HCT116 (cell line): ENCODE results near the gene APOL3. TPM values are rescaled to one million over a fixed set of nuclear protein-coding genes. Genes with fewer than 3 reads are reported as not detected.

Experiments
- ATAC-seq: fragments of 200-7000 bp; cut with Tn5 transposase; 2 replicates; pipeline ENCODE4 v1.9.1; 2020; ENCODE audit warnings: mild to moderate bottlenecking, moderate library complexity
- BruUV-seq: library from RNA; stranded (reverse); fragments of 400-500 nt; replicated peaks from 2 replicates; lab custom pipeline; 2021; lab: Mats Ljungman, UMichigan
- CTCF ChIA-PET: fragments of 300-600 bp; sonication (Branson Sonifier 250); formaldehyde crosslinking; loops from one replicate; lab custom pipeline; 2021; ENCODE audit warnings: antibody characterized with exemption; lab: Charles Lee
- POLR2A ChIA-PET: fragments of 300-600, 350-600 bp; sonication (Branson Sonifier 250); formaldehyde crosslinking; loops from one replicate; lab custom pipeline; 2021; ENCODE audit warnings: antibody characterized with exemption; lab: Charles Lee
- RAD21 ChIA-PET, 2 experiments: fragments of 300-600 bp; sonication (Branson Sonifier 250); formaldehyde crosslinking; loops; one replicate each; lab custom pipeline; 2023; ENCODE audit warnings: low total read pairs in 2 of 2; ENCODE audit not compliant: uncharacterized antibody in 2 of 2, unreplicated experiment in 2 of 2, low non-redundant PET in 1 of 2; lab: Charles Lee
- DNase-seq: peaks from one replicate; pipeline ENCODE4 v3.0.0-alpha.2; 2010; ENCODE audit warnings: low read depth, low spot score
- H2AFZ ChIP-seq: fragments of 200-600 bp; shearing (Covaris generic), sonication (generic); 2 replicates; pipeline ENCODE4 v1.6.1; 2017; ENCODE audit warnings: low read depth, mixed run types, mixed read lengths, antibody characterized with exemption, low read length; ENCODE audit not compliant: poor library complexity, severe bottlenecking
- H3K27ac ChIP-seq: 2 replicates; pipeline ENCODE4 v1.5.1; 2012; ENCODE audit warnings: low read depth, low read length
- H3K27me3 ChIP-seq: fragments of 200-600 bp; sonication (generic); 2 replicates; pipeline ENCODE4 v1.6.1; 2016; ENCODE audit warnings: mixed run types, low read length, mixed read lengths; ENCODE audit not compliant: insufficient read depth
- H3K36me3 ChIP-seq, 2 experiments: fragments of 200-500 bp in 1 of 2; fragments of 200-600 bp in 1 of 2; sonication (Bioruptor generic) in 1 of 2; sonication (generic) in 1 of 2; 2 replicates each; pipeline versions ENCODE4 v1.5.1 to v1.6.1; 2014 to 2016; ENCODE audit warnings: low read length in 2 of 2, inconsistent platforms in 1 of 2, mixed read lengths in 1 of 2, mixed run types in 1 of 2; ENCODE audit not compliant: insufficient read depth in 2 of 2, control insufficient read depth in 1 of 2
- H3K4me1 ChIP-seq, 2 experiments: fragments of 200-600 bp in 1 of 2; sonication (generic) in 1 of 2; 2 replicates each; pipeline versions ENCODE4 v1.5.1 to v1.6.1; 2012 to 2017; ENCODE audit warnings: low read length in 2 of 2, inconsistent platforms in 1 of 2, mild to moderate bottlenecking in 1 of 2, mixed read lengths in 1 of 2, mixed run types in 1 of 2, moderate library complexity in 1 of 2; ENCODE audit not compliant: insufficient read depth in 2 of 2, control insufficient read depth in 1 of 2
- H3K4me2 ChIP-seq: fragments of 200-600 bp; sonication (generic); 2 replicates; pipeline ENCODE4 v1.6.1; 2017; ENCODE audit warnings: mixed run types, low read length, mixed read lengths
- H3K4me3 ChIP-seq, 2 experiments: fragments of 200-600 bp in 1 of 2; sonication (generic) in 1 of 2; replicated peaks in 1 of 2; 2 replicates each; pipeline ENCODE4 v1.5.1; 2011 to 2016; ENCODE audit warnings: low read length in 2 of 2, control low read depth in 1 of 2, low read depth in 1 of 2, mild to moderate bottlenecking in 1 of 2, mixed read lengths in 1 of 2, mixed run types in 1 of 2
- H3K79me2 ChIP-seq: fragments of 200-600 bp; sonication (generic); 2 replicates; pipeline ENCODE4 v1.6.1; 2017; ENCODE audit warnings: mild to moderate bottlenecking, mixed run types, low read length, moderate library complexity, mixed read lengths; ENCODE audit not compliant: insufficient read depth
- H3K9ac ChIP-seq: fragments of 200-600 bp; sonication (generic); 2 replicates; pipeline ENCODE4 v1.6.1; 2016; ENCODE audit warnings: low read length, mixed read lengths
- H3K9me2 ChIP-seq: fragments of 200-600 bp; sonication (generic), shearing (Covaris generic); 2 replicates; pipeline ENCODE4 v1.6.1; 2017; ENCODE audit warnings: mixed run types, mild to moderate bottlenecking, moderate library complexity; ENCODE audit not compliant: insufficient read depth
- H3K9me3 ChIP-seq, 2 experiments: fragments of 200-500 bp in 1 of 2; fragments of 200-600 bp in 1 of 2; sonication (Bioruptor generic) in 1 of 2; sonication (generic) in 1 of 2; 2 replicates each; pipeline ENCODE4 v1.6.1; 2014 to 2017; ENCODE audit warnings: low read length in 2 of 2, mixed read lengths in 2 of 2, inconsistent platforms in 1 of 2, low read depth in 1 of 2, mild to moderate bottlenecking in 1 of 2, mixed run types in 1 of 2, moderate library complexity in 1 of 2; ENCODE audit not compliant: control insufficient read depth in 1 of 2, insufficient read depth in 1 of 2
- H4K20me1 ChIP-seq: fragments of 200-600 bp; sonication (generic), shearing (Covaris generic); 2 replicates; pipeline ENCODE4 v1.6.1; 2017; ENCODE audit warnings: mixed run types, mild to moderate bottlenecking, moderate library complexity; ENCODE audit not compliant: insufficient read depth
- CBX3 ChIP-seq: IDR thresholded peaks from 2 replicates; pipeline ENCODE4 v1.6.1; 2012; ENCODE audit warnings: low read depth
- EGR1 ChIP-seq: IDR thresholded peaks from 2 replicates; pipeline ENCODE4 v1.6.1; 2012; ENCODE audit warnings: low read depth
- ELF1 ChIP-seq: IDR thresholded peaks from 2 replicates; pipeline ENCODE4 v1.6.1; 2012; ENCODE audit warnings: low read depth, borderline replicate concordance
- FOSL1 ChIP-seq: IDR thresholded peaks from 2 replicates; pipeline ENCODE4 v1.6.1; 2012; ENCODE audit warnings: low read depth
- POLR2AphosphoS5 ChIP-seq: IDR thresholded peaks from 2 replicates; pipeline ENCODE4 v1.6.1; 2011; ENCODE audit warnings: mild to moderate bottlenecking, low read depth, low read length, moderate library complexity
- SP1 ChIP-seq: IDR thresholded peaks from 2 replicates; pipeline ENCODE4 v1.6.1; 2012; ENCODE audit warnings: low read depth
- intact Hi-C: fragments of 100-400 bp; cut with micrococcal nuclease; formaldehyde crosslinking; loops from 2 replicates; pipeline ENCODE4 v1.10.0; 2022
- total RNA-seq: library from RNA; stranded (reverse); gene quantifications from one replicate; pipeline ENCODE4 v1.2.1, GENCODE V29; 2021; ENCODE audit not compliant: unreplicated experiment
- TF ChIP-seq, protein P1 (sequence below): IDR thresholded peaks from 2 replicates; pipeline ENCODE4 v1.6.1; 2012; ENCODE audit warnings: low read depth
- TF ChIP-seq, protein P2 (sequence below): IDR thresholded peaks from 2 replicates; pipeline ENCODE4 v1.6.1; 2011; ENCODE audit warnings: mild to moderate bottlenecking, low read length, moderate library complexity; ENCODE audit not compliant: insufficient replicate concordance; ENCODE audit errors: extremely low read depth

Gene APOL3
- total RNA-seq, 1 experiment from 2014 or later: 0.49 TPM

DNA sequence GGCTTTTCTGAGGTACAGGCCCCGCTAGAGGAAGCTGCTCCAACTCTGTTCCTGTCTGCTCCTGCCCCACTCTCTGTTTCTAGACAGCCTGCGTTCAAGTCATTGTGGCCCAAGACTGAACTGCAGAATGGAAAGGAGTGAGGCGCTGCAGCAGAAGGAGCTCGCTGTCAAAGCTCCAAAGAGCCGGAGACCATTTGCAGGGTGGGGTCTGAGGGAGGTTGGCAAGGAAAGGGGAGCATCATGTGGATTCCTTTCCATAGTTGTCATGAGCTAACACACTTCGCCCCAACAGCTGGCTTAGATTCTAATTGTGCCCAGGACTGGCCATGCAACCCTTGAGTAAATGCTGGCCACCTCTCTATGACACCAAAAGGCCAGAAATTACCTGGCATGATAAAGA is 22.3 kb upstream of the APOL3 start:
- Histone ChIP-seq H3K79me2 (no peaks in the 10 kb centered on the region), H2AFZ (no peak overlapping the region), H4K20me1 (no peaks in the 10 kb centered on the region), H3K4me1 (no peaks in the 10 kb centered on the region), H3K27me3 (peaks cover 3% of the 10 kb centered on the region; the same call in 1 of the 2 replicates), H3K9me3 (no peaks in the 10 kb centered on the region), H3K9me2 (no peaks in the 10 kb centered on the region), H3K4me3 (no peak overlapping the region), H3K9ac (no peak overlapping the region), H3K4me2 (no peak overlapping the region), H3K36me3 (no peaks in the 10 kb centered on the region), H3K27ac (no peak overlapping the region)
- ATAC-seq (no peak), DNase-seq (no peak)
- no TSS peak for BruUV-seq
- POLR2A ChIA-PET: no interaction called here
- CTCF ChIA-PET: interaction anchor here (1.4 kb wide), 1 partner anchor 13 kb away, joined by 3 read pairs; no protein-coding TSS in a partner anchor
- intact Hi-C loops: no loop called here
- TF ChIP-seq POLR2AphosphoS5 (no peak), SP1 (no peak), EGR1 (no peak), FOSL1 (no peak), ELF1 (no peak), CBX3 (no peak)
- TF ChIP-seq, protein P1, sequence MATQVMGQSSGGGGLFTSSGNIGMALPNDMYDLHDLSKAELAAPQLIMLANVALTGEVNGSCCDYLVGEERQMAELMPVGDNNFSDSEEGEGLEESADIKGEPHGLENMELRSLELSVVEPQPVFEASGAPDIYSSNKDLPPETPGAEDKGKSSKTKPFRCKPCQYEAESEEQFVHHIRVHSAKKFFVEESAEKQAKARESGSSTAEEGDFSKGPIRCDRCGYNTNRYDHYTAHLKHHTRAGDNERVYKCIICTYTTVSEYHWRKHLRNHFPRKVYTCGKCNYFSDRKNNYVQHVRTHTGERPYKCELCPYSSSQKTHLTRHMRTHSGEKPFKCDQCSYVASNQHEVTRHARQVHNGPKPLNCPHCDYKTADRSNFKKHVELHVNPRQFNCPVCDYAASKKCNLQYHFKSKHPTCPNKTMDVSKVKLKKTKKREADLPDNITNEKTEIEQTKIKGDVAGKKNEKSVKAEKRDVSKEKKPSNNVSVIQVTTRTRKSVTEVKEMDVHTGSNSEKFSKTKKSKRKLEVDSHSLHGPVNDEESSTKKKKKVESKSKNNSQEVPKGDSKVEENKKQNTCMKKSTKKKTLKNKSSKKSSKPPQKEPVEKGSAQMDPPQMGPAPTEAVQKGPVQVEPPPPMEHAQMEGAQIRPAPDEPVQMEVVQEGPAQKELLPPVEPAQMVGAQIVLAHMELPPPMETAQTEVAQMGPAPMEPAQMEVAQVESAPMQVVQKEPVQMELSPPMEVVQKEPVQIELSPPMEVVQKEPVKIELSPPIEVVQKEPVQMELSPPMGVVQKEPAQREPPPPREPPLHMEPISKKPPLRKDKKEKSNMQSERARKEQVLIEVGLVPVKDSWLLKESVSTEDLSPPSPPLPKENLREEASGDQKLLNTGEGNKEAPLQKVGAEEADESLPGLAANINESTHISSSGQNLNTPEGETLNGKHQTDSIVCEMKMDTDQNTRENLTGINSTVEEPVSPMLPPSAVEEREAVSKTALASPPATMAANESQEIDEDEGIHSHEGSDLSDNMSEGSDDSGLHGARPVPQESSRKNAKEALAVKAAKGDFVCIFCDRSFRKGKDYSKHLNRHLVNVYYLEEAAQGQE: no peak
- TF ChIP-seq, protein P2, sequence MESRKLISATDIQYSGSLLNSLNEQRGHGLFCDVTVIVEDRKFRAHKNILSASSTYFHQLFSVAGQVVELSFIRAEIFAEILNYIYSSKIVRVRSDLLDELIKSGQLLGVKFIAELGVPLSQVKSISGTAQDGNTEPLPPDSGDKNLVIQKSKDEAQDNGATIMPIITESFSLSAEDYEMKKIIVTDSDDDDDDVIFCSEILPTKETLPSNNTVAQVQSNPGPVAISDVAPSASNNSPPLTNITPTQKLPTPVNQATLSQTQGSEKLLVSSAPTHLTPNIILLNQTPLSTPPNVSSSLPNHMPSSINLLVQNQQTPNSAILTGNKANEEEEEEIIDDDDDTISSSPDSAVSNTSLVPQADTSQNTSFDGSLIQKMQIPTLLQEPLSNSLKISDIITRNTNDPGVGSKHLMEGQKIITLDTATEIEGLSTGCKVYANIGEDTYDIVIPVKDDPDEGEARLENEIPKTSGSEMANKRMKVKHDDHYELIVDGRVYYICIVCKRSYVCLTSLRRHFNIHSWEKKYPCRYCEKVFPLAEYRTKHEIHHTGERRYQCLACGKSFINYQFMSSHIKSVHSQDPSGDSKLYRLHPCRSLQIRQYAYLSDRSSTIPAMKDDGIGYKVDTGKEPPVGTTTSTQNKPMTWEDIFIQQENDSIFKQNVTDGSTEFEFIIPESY: no peak
- RAD21 ChIA-PET: no interaction called here
